GM12891 (cell line): ENCODE data around the gene AJAP1.

ENCODE experiments used
- PAX5 ChIP-seq: IDR thresholded peaks from 2 replicates; pipeline ENCODE4 v1.6.1; 2011; ENCODE audit warnings: low read length, moderate library complexity, mild to moderate bottlenecking; ENCODE audit not compliant: insufficient read depth, severe bottlenecking
- POLR2A ChIP-seq: IDR thresholded peaks from 2 replicates; pipeline ENCODE4 v1.6.1; 2011; ENCODE audit warnings: low read depth, low read length, control low read depth
- POLR2AphosphoS5 ChIP-seq: IDR thresholded peaks from 2 replicates; pipeline ENCODE4 v1.6.1; 2011; ENCODE audit warnings: low read depth, low read length, control low read depth
- SPI1 ChIP-seq: IDR thresholded peaks from 2 replicates; pipeline ENCODE4 v1.6.1; 2011; ENCODE audit warnings: low read depth, low read length, control low read depth
- TAF1 ChIP-seq: IDR thresholded peaks from 2 replicates; pipeline ENCODE4 v1.6.1; 2011; ENCODE audit warnings: low read depth, low read length, control low read depth

DNA sequence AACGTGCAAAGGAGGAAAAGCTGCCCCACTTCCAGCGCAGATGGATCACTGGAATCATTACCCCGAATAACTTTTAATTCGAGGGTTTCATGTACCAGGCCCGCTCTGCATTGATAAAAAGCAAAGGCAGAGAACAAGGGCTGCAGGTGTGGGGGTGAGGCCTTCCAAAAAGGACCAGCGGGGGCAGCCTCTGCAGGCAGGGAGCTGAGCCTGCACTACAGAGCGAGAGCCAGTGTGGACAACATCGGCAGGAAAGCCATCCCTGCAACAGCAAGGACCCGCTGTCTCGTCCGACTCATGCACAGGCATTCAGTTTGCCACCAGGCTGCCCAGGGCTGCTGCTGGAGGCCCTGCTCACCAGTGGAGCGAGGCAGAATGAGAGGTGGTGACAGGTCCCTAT is 27.1 kb upstream of the AJAP1 start:
- TF ChIP-seq POLR2A (no peak), POLR2AphosphoS5 (no peak), PAX5 (no peak), TAF1 (no peak), SPI1 (no peak)
